H1 (cell line): ENCODE data around the gene DNAJB6. TPM values are rescaled to one million over a fixed set of nuclear protein-coding genes. Genes with fewer than 3 reads are reported as not detected.

Source experiments
- CBX5 ChIP-seq: fragments of 300-800, 300-1000 bp; sonication (generic); IDR thresholded peaks from 2 replicates; pipeline ENCODE4 v1.7.1; 2016; ENCODE audit warnings: antibody characterized with exemption, low read length, low read depth
- CEBPB ChIP-seq: IDR thresholded peaks from 2 replicates; pipeline ENCODE4 v1.6.1; 2012; ENCODE audit warnings: low read depth, low read length
- CHD2 ChIP-seq: IDR thresholded peaks from 2 replicates; pipeline ENCODE4 v1.6.1; 2012; ENCODE audit warnings: low read length, improper control_type of control experiment
- POLR2AphosphoS5 ChIP-seq: IDR thresholded peaks from 2 replicates; pipeline ENCODE4 v1.6.1; 2011; ENCODE audit warnings: low read depth, low read length
- RFX5 ChIP-seq: IDR thresholded peaks from 2 replicates; pipeline ENCODE4 v1.6.1; 2011; ENCODE audit warnings: low read depth, low read length, improper control_type of control experiment, borderline replicate concordance
- RNF2 ChIP-seq: fragments of 200-900, 300-1000 bp; sonication (generic); IDR thresholded peaks from 2 replicates; pipeline ENCODE4 v1.7.1; 2016; ENCODE audit warnings: borderline replicate concordance, low read depth, mild to moderate bottlenecking, antibody characterized with exemption, low read length; ENCODE audit not compliant: poor library complexity, severe bottlenecking; ENCODE audit errors: missing control alignments
- SIX5 ChIP-seq: IDR thresholded peaks from 2 replicates; pipeline ENCODE4 v1.6.1; 2011; ENCODE audit warnings: mild to moderate bottlenecking, low read depth, low read length
- polyA plus RNA-seq, 7 experiments: library from polyadenylated mRNA; depleted of rRNA in 3 of 7; stranded (reverse) in 5 of 7; unstranded in 2 of 7; fragments of >200 nt in 5 of 7; fragments of 200-250 nt in 2 of 7; gene quantifications; 1 replicate in 5 of 7; 2 replicates in 1 of 7; 4 replicates in 1 of 7; pipeline versions ENCODE4 v1.2.1 to v1.2.3, GENCODE V29; 2011 to 2013; ENCODE audit warnings: missing spikeins in 2 of 7, mixed read lengths in 2 of 7
- total RNA-seq: library from RNA; stranded (reverse); fragmentation: NEBNext Ultra II Directional; extraction: Animal tissue kit (Norgen Biotek cat#: 25700); gene quantifications from 2 replicates; pipeline ENCODE4 v1.2.1, GENCODE V29; 2021

Gene DNAJB6
- total and polyA plus RNA-seq, 2 of the 8 experiments (the other 6 are each of a cell fraction or from before 2014, with no cell fraction given), result 166 to 295 TPM

- TF ChIP-seq RFX5 (no peak), RNF2 (no peak), POLR2AphosphoS5 (0 out of 2 replicates have a peak, but pooled peaks have one; percentile 40), CEBPB (no peak), CHD2 (no peak), CBX5 (no peak), SIX5 (no peak)
- TF ChIP-seq, all 59 proteins: peak for 3
These were observed 69.4 kb downstream of the DNAJB6 start (continued) for GRCh38 chr7:157405914-157406810.
